A549 (cell line): ENCODE measurements around the gene BCAP31. TPM values are rescaled to one million over a fixed set of nuclear protein-coding genes. Genes with fewer than 3 reads are reported as not detected.
A peak's percentile ranks its signal among the peaks of the same experiment; 100 is the strongest.

Source experiments
- ATAC-seq, 2 experiments: fragments of 200-7000 bp in 1 of 2; fragments of >200 bp in 1 of 2; cut with Nextera tagmentation in 1 of 2; cut with Tn5 transposase in 1 of 2; 3 replicates each; pipeline versions ENCODE4 v1.8.0 to v1.9.1; 2018 to 2020; ENCODE audit warnings: mild to moderate bottlenecking in 1 of 2, moderate library complexity in 1 of 2
- CTCF ChIA-PET: fragments of 300-600 bp; sonication (Branson Sonifier 250); formaldehyde crosslinking; extraction: SDS; loops from one replicate; lab custom pipeline; 2021; ENCODE audit warnings: antibody characterized with exemption, inconsistent platforms; lab: Yijun Ruan, JAX
- POLR2A ChIA-PET: fragments of 350-600 bp; formaldehyde crosslinking; extraction: SDS; loops from one replicate; lab custom pipeline; 2021; ENCODE audit warnings: antibody characterized with exemption, inconsistent platforms; lab: Yijun Ruan, JAX
- DNase-seq, 2 experiments: peaks; one replicate each; pipeline versions ENCODE4 v3.0.0 to v3.0.0-alpha.2; 2011 to 2016; ENCODE audit warnings: low read depth in 1 of 2, low spot score in 1 of 2
- FAIRE-seq: peaks from 2 replicates; lab custom pipeline; 2011; peaks lifted over from hg19 to GRCh38; lab: Jason Lieb, UNC
- H3K27ac ChIP-seq, 2 experiments: fragments of >200 bp; sonication (Bioruptor Twin); formaldehyde crosslinking; 3 replicates each; pipeline ENCODE4 v1.5.1; 2016 to 2017
- H3K4me1 ChIP-seq: fragments of >200 bp; sonication (Bioruptor Twin); formaldehyde crosslinking; 3 replicates; pipeline ENCODE4 v1.6.1; 2016
- H3K4me2 ChIP-seq: fragments of >200 bp; sonication (Bioruptor Twin); formaldehyde crosslinking; 3 replicates; pipeline ENCODE4 v1.6.1; 2016
- H3K4me3 ChIP-seq: fragments of >200 bp; sonication (Bioruptor Twin); formaldehyde crosslinking; 3 replicates; pipeline ENCODE4 v1.5.1; 2016
- H3K9me3 ChIP-seq: fragments of >200 bp; sonication (Bioruptor Twin); formaldehyde crosslinking; 3 replicates; pipeline ENCODE4 v1.6.1; 2016
- ATOH8 ChIP-seq: fragments of 250-450 bp; sonication (Bioruptor Pico); IDR thresholded peaks from 2 replicates; pipeline ENCODE4 v1.5.0; 2020; ENCODE audit warnings: low read depth, mild to moderate bottlenecking, moderate library complexity
- CBX8 ChIP-seq: fragments of 200-600 bp; sonication (generic); IDR thresholded peaks from 2 replicates; pipeline ENCODE4 v1.6.1; 2016
- CEBPB ChIP-seq, 2 experiments: fragments of >200 bp in 1 of 2; sonication (Bioruptor Twin) in 1 of 2; formaldehyde crosslinking in 1 of 2; IDR thresholded peaks; 2 replicates each; pipeline ENCODE4 v1.6.1; 2012 to 2016
- EHF ChIP-seq: fragments of 250-450 bp; sonication (Bioruptor Pico); IDR thresholded peaks from 2 replicates; pipeline ENCODE4 v1.5.0; 2020; ENCODE audit warnings: mild to moderate bottlenecking
- EHMT2 ChIP-seq: fragments of 200-600 bp; sonication (generic); IDR thresholded peaks from 2 replicates; pipeline ENCODE4 v1.6.1; 2016; ENCODE audit warnings: antibody characterized with exemption, low read depth, mild to moderate bottlenecking, moderate library complexity
- ELK1 ChIP-seq: fragments of 150-350 bp; IDR thresholded peaks from 2 replicates; pipeline ENCODE4 v1.6.1; 2014; ENCODE audit warnings: low read depth, mild to moderate bottlenecking, low read length
- GATA3 ChIP-seq: IDR thresholded peaks from 2 replicates; pipeline ENCODE4 v1.6.1; 2012; ENCODE audit warnings: borderline replicate concordance
- HDAC2 ChIP-seq: fragments of 200-600 bp; sonication (generic); IDR thresholded peaks from 2 replicates; pipeline ENCODE4 v1.6.1; 2016
- HES2 ChIP-seq: fragments of >200 bp; sonication (Bioruptor Twin); formaldehyde crosslinking; IDR thresholded peaks from 2 replicates; pipeline ENCODE4 v1.6.1; 2016
- HEYL ChIP-seq: fragments of 250-450 bp; sonication (Bioruptor Pico); IDR thresholded peaks from 2 replicates; pipeline ENCODE4 v1.8.0; 2021; ENCODE audit warnings: mild to moderate bottlenecking, moderate library complexity
- HMGXB4 ChIP-seq: fragments of 250-450 bp; sonication (Bioruptor Pico); IDR thresholded peaks from 2 replicates; pipeline ENCODE4 v1.5.0; 2021; ENCODE audit warnings: mild to moderate bottlenecking, moderate library complexity, borderline replicate concordance
- HOXA7 ChIP-seq: fragments of 250-450 bp; sonication (Bioruptor Pico); IDR thresholded peaks from 2 replicates; pipeline ENCODE4 v1.5.0; 2020; ENCODE audit warnings: mild to moderate bottlenecking, moderate library complexity
- HOXB13 ChIP-seq: fragments of 250-450 bp; sonication (Bioruptor Pico); IDR thresholded peaks from 2 replicates; pipeline ENCODE4 v1.5.0; 2020; ENCODE audit warnings: low read depth, mild to moderate bottlenecking, moderate library complexity
- HOXB5 ChIP-seq: fragments of 250-450 bp; sonication (Bioruptor Pico); IDR thresholded peaks from 2 replicates; pipeline ENCODE4 v1.5.0; 2020; ENCODE audit warnings: mild to moderate bottlenecking, moderate library complexity
- JUNB ChIP-seq: fragments of >200 bp; sonication (Bioruptor Twin); formaldehyde crosslinking; IDR thresholded peaks from 2 replicates; pipeline ENCODE4 v1.6.1; 2016
- KDM1A ChIP-seq: fragments of 200-600 bp; sonication (generic); IDR thresholded peaks from 2 replicates; pipeline ENCODE4 v1.6.1; 2016; ENCODE audit warnings: low read depth, mild to moderate bottlenecking
- MAX ChIP-seq: IDR thresholded peaks from 2 replicates; pipeline ENCODE4 v1.6.1; 2012
- MAZ ChIP-seq: fragments of 150-350 bp; IDR thresholded peaks from 2 replicates; pipeline ENCODE4 v1.6.1; 2014; ENCODE audit warnings: antibody characterized with exemption, low read depth, low read length, borderline replicate concordance
- NFE2L2 ChIP-seq: fragments of 150-350 bp; conservative IDR thresholded peaks from 2 replicates; pipeline ENCODE4 v1.6.1; 2014; ENCODE audit warnings: low read length
- NPAS2 ChIP-seq: fragments of 250-450 bp; sonication (Bioruptor Pico); IDR thresholded peaks from 2 replicates; pipeline ENCODE4 v1.8.0; 2022; ENCODE audit warnings: mild to moderate bottlenecking, moderate library complexity, borderline replicate concordance
- PHF8 ChIP-seq: fragments of 200-600 bp; sonication (generic); IDR thresholded peaks from 2 replicates; pipeline ENCODE4 v1.6.1; 2016; ENCODE audit warnings: low read depth, mild to moderate bottlenecking, antibody characterized with exemption, moderate library complexity, borderline replicate concordance
- POLR2AphosphoS2 ChIP-seq: conservative IDR thresholded peaks from 2 replicates; pipeline ENCODE4 v1.6.1; 2012; ENCODE audit warnings: low read length, improper control_type of control experiment, inconsistent platforms
- RCOR1 ChIP-seq: fragments of 150-350 bp; IDR thresholded peaks from 2 replicates; pipeline ENCODE4 v1.6.1; 2014; ENCODE audit warnings: antibody characterized with exemption, low read length, low read depth
- SMC3 ChIP-seq: fragments of >200 bp; sonication (Bioruptor Twin); formaldehyde crosslinking; IDR thresholded peaks from 3 replicates; pipeline ENCODE4 v1.6.1; 2018; ENCODE audit warnings: inconsistent platforms
- SREBF2 ChIP-seq: fragments of 450-650 bp; IDR thresholded peaks from 2 replicates; pipeline ENCODE4 v1.6.1; 2014; ENCODE audit warnings: mild to moderate bottlenecking, moderate library complexity
- TFCP2L1 ChIP-seq: fragments of 250-450 bp; sonication (Bioruptor Pico); IDR thresholded peaks from 2 replicates; pipeline ENCODE4 v1.5.0; 2021; ENCODE audit warnings: mild to moderate bottlenecking
- ZC3H11A ChIP-seq: fragments of 450-650 bp; IDR thresholded peaks from 2 replicates; pipeline ENCODE4 v1.6.1; 2014; ENCODE audit warnings: antibody characterized with exemption, mild to moderate bottlenecking
- ZFP36 ChIP-seq: fragments of 450-650 bp; IDR thresholded peaks from 2 replicates; pipeline ENCODE4 v1.6.1; 2014; ENCODE audit warnings: borderline replicate concordance; ENCODE audit not compliant: partially characterized antibody
- ZNF302 ChIP-seq: fragments of 250-450 bp; sonication (Bioruptor Pico); IDR thresholded peaks from 2 replicates; pipeline ENCODE4 v1.9.0; 2021; ENCODE audit warnings: inconsistent platforms, mild to moderate bottlenecking, moderate library complexity
- ZSCAN20 ChIP-seq: fragments of 250-450 bp; sonication (Bioruptor Pico); IDR thresholded peaks from 2 replicates; pipeline ENCODE4 v1.8.0; 2022; ENCODE audit warnings: mild to moderate bottlenecking, moderate library complexity
- WGBS: methylation state at CpG from one replicate; pipeline ENCODE4 v1.1.6; 2017; ENCODE audit errors: missing lambda C conversion rate; 5-methylcytosine and 5-hydroxymethylcytosine counted together
- polyA plus RNA-seq, 4 experiments: library from polyadenylated mRNA; depleted of rRNA in 3 of 4; stranded (reverse); fragments of >200 nt; fragmentation: RNase III in 1 of 4; extraction: RNeasy Plus Mini Kit Qiagen cat#74134 plus additional on column Dnase treatment in 1 of 4; gene quantifications; 2 replicates in 3 of 4; 3 replicates in 1 of 4; pipeline ENCODE4 v1.2.3, GENCODE V29; 2011 to 2017

Gene BCAP31
- polyA plus RNA-seq, 2 of the 4 experiments (the other 2 are of a cell fraction), result 217 to 349 TPM

- Histone ChIP-seq H3K4me1 (no peaks in the 10 kb centered on the region), H3K4me2 (no peak overlapping the region), H3K27ac (no peak overlapping the region), H3K4me3 (no peak overlapping the region), H3K9me3 (no peaks in the 10 kb centered on the region)
- no peak for DNase-seq
- ChIA-PET POLR2A (no interaction called here), CTCF (interaction anchor here (0.8 to 1.4 kb wide), 3 partner anchors 12 to 165 kb away, joined by 3 read pairs; no protein-coding TSS in a partner anchor)
- WGBS, result 81% methylated on average over 27 of the region's 27 CpGs
- no peak for FAIRE-seq
- ATAC-seq, result no peak
- TF ChIP-seq SMC3 (no peak), GATA3 (no peak), HOXA7 (no peak), MAZ (no peak), TFCP2L1 (CRISPR knock-in tag) (no peak), HES2 (no peak), ELK1 (no peak), ATOH8 (CRISPR knock-in tag) (no peak), JUNB (no peak), ZSCAN20 (no peak), ZNF302 (CRISPR knock-in tag) (no peak), PHF8 (no peak), NFE2L2 (no peak), MAX (no peak), ZFP36 (no peak), HDAC2 (no peak), HMGXB4 (CRISPR knock-in tag) (no peak)
- TF ChIP-seq, all 56 proteins: peak for 0
Measured at GRCh38 chrX:153674219-153674851, 49.9 kb downstream of the BCAP31 start.

GRCh38 chrX:153673428-153674218 is 50.6 kb downstream of the BCAP31 start, which contains the start of gene PNCK:
TSS of gene PNCK (minus strand) at chrX:153673813. CDS start at chrX:153673076, 737 bp downstream.
- no peak within 1 kb of the TSS for H3K4me3 ChIP-seq
- POLR2A ChIA-PET, result no interaction called here
- no peak for ATAC-seq

More at GRCh38 chrX:153673428-153674218, 50.6 kb downstream of the BCAP31 start, which contains the start of gene PNCK:
- Histone ChIP-seq H3K9me3 (no peaks in the 10 kb centered on the region), H3K27ac (no peak within 1 kb of the TSS), H3K4me2 (peak within 1 kb of the TSS; percentile 37; the same call in 2 of the 3 replicates), H3K4me1 (no peaks in the 10 kb centered on the region)
- FAIRE-seq (no peak), DNase-seq (no peak)
- CTCF ChIA-PET, result interaction anchor here (0.8 to 1.4 kb wide), 4 partner anchors 12 to 164 kb away, joined by 3 to 5 read pairs (median 3); no protein-coding TSS in a partner anchor
- WGBS, result 40% methylated on average over 12 of the region's 98 CpGs
- TF ChIP-seq CBX8 (no peak), NFE2L2 (no peak), EHF (CRISPR knock-in tag) (no peak), ZSCAN20 (no peak), KDM1A (no peak), SREBF2 (no peak), HOXB5 (no peak), HOXB13 (CRISPR knock-in tag) (no peak), HEYL (CRISPR knock-in tag) (no peak), MAZ (no peak), ZC3H11A (no peak), CEBPB (IDR thresholded peaks at IDR 0.05) (no peak), EHMT2 (no peak), POLR2AphosphoS2 (no peak), NPAS2 (no peak), HOXA7 (no peak), PHF8 (no peak), RCOR1 (no peak)
- TF ChIP-seq, all 56 proteins: peak for 0
